RKO (cell line): ENCODE data around the gene LRCH4.

Experiments
- DNase-seq: peaks from one replicate; pipeline ENCODE4 v3.0.0-alpha.2; 2016; ENCODE audit warnings: low spot score

The LRCH4 gene

GRCh38 chr7:100582041-100582579 lies 3.8 kb downstream of the LRCH4 start:
- no peak for DNase-seq

GRCh38 chr7:100580466-100581283 lies 5.3 kb downstream of the LRCH4 start:
- no peak for DNase-seq

GRCh38 chr7:100578246-100579183 lies 7.4 kb downstream of the LRCH4 start:
- no peak for DNase-seq

DNA sequence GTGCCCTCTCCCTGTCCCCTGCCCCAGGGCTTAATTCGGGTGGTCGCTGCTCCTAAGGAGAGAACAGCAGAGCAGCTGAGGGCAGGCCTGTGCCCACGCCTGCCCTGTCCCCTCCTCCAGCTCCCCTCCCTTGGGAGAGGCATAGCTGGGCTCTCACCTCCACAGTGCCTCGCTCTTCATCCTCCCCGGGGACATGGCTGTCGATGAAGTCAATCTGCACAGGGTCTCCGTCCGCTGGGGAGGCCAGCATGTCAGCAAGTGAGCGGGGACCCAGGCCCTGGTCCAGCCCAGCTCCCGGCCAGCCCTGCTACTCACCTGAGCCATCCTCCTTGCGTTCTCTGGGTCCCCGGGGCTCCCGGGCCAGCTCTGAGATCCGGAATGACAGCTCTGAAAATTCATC lies 8.4 kb downstream of the LRCH4 start:
- no peak for DNase-seq

- DNase-seq: no peak
Measured at GRCh38 chr7:100577103-100577502, 8.8 kb downstream of the LRCH4 start.

GRCh38 chr7:100576384-100576993 lies 9.4 kb downstream of the LRCH4 start:
- DNase-seq: no peak

GRCh38 chr7:100575746-100576383 lies 10.1 kb downstream of the LRCH4 start:
- no peak for DNase-seq

- no peak for DNase-seq
Measured at GRCh38 chr7:100575206-100575631, 10.7 kb downstream of the LRCH4 start.

DNA sequence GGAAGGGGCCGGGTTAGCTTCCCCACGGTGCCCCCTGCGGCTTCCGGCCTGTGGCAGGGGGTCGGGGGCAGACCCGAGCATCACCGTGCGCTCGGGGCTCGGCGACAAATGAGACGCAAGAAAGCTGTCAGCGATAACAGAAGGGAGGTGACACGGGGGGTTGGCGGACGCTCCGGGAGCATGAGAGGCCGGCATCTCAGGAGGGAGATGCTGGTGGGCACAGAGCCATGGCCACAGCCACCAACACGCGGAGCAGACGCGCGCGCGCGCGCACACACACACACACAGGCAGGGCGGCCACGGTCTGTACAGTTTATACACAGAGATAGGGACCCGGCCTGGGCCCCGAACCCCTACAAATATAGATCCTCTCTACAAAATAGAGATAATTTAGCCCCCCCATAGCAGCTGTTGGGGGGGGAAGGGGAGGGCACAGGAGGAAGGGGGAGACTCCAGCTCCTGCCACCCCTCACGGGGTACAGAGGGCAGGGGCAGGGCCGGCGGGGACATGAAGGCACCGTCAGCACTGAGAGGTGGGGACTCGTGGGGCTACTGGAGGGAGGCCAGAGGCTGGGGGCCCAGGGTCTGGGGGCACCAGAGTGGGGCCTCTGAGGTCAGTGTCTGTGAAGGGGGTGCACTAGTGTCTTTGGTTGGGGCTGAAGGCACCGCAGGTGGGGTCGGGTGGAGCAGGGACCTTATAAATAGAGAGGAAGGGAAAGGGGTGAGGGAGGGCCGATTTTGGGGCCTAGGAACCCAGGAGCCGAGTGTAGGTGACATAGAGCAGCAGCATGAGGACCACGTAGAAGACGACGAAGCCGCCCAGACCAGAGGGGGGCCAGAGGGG lies 11.3 kb downstream of the LRCH4 start:
- DNase-seq: no peak

- DNase-seq: no peak
Measured at GRCh38 chr7:100573691-100574361, 12.1 kb downstream of the LRCH4 start, which contains the start of gene SAP25. Gene SAP25, minus strand, starts transcription at chr7:100573900. Its CDS starts 158 bp downstream, at chr7:100573742.

GRCh38 chr7:100572949-100573675 lies 12.8 kb downstream of the LRCH4 start:
- DNase-seq: no peak

DNA sequence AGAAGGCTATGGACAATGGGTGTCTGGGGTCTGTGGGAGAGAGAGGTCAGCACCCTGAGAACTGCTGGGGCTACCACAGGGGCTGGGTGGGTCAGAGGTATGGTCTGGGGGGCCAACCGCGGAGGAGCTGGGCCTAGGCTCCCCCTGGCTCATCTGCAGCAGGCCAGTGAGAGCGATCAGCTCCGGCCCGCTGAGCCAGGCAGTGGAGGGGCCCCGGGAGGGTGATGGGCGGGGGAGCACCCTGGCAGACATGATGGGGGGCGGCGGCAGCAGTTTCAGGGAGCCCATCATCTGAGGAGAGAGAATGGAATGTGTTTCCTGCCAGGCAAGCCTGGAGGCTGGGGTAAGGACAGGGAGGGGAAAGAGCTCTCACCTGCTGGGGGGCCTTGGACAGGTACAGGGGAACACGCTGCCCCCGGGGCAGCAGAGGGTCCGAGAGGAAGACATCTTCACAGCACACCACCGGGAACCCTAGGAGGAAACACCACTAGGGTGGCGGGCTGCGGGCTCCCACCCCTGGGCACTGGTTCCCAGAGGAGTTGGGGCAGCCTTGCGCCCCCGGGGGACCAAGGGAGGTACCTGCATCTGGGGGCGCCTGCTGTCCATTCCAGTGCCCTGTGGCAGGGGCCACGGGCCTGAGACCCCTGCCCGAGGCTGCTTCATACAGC lies 13.5 kb downstream of the LRCH4 start:
- no peak for DNase-seq

GRCh38 chr7:100571829-100572116 lies 14.2 kb downstream of the LRCH4 start:
- DNase-seq: no peak

GRCh38 chr7:100570954-100571828 lies 14.7 kb downstream of the LRCH4 start:
- DNase-seq: no peak

DNA sequence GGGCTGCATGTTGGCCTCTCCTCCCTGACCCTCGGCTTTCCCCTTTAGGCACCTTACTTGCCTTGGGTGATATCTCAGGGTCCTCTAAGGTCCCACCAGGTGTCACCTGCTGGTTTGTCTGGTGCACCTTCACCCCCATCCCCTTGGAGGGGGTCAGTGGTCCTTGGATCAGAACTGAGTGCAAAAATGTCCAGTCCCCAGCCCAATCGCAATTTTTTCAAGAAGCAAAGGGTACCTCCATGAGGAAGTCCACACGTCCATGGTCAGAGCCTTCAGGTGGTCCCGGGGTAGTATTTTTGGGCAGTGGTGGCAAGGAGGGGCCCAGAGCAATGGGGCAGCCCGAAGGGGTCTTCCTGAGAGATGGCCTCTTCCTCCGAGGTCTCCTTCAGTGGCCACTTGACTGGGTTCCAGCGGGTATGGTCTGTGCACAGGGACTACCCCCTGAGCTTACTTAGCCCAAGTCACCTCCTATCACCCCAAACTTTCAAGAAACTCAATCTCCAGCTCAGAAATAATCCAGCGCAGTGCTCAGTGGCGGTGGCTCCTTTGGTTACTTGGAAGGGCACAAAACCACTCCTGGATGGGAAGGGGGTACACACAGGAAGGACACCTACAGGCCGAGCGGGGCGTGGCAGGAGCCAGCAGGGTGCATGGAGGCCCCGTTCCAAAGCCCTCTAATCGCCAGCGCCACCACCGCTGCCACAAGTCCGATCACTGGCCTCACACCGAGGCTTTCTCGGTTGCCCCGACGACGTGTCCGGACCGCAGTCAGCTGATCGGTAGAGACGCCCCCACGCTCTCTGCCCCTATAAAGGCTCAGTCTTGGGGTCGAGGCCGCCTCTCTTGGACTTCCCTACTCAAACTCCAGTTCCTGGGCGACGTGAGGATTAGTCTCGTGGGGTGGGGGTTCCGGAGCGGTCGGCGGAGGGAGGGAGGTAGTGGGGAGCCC lies 16.8 kb downstream of the LRCH4 start:
- DNase-seq: no peak

DNA sequence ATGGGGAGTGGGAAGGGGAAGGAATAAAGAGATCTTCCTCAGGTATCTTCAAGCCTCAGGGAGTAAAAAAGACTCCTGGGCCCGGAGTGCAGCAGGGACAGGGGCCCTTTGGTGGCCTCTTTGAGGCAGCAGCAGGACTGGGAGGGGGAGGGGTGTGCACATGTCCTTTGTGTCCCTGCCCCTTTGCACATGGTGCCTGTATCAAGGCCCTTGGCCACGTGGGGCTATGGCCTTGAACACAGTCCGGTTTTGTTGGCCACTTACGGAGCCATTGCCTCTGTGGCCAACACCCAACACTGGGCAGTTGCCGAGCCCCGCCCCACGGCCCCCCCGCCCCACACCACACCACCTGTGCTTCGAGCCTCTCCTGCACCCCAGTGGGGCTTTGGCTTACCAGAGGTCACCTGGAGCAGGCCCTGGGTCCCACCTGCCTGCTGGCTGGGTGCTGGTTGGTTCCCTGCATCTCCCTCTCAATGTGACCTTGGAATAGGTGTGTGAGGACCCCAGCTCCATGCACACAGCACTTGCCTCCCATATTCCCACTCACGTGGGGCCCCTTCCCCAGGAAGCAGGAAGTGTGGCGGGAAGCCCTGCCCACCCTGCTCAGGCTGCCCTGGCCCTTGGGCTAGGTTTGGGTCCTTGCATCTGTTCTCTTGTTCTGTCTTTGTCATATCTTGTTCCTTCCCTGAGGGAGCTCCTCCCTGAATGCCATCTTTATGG lies 17.6 kb downstream of the LRCH4 start:
- no peak for DNase-seq
